Keratinocyte (primary cell): Measurements from ENCODE around the gene ACTN2. TPM values are rescaled to one million over a fixed set of nuclear protein-coding genes. Genes with fewer than 3 reads are reported as not detected.

Experiments
- DNase-seq: peaks from one replicate; pipeline ENCODE4 v3.0.0-alpha.2; 2011; ENCODE audit warnings: low read depth, missing footprints, low spot score
- FAIRE-seq: peaks from 2 replicates; lab custom pipeline; 2011; peaks lifted over from hg19 to GRCh38; lab: Jason Lieb, UNC
- H2AFZ ChIP-seq: 2 replicates; pipeline ENCODE4 v1.6.0; 2012; ENCODE audit warnings: low read length, control low read depth, inconsistent platforms; ENCODE audit not compliant: control insufficient read depth
- H3K27ac ChIP-seq: 2 replicates; pipeline ENCODE4 v1.5.1; 2011; ENCODE audit warnings: low read length; ENCODE audit not compliant: control insufficient read depth, insufficient read depth
- H3K27me3 ChIP-seq: 3 replicates; pipeline ENCODE4 v1.6.0; 2011; ENCODE audit warnings: low read length; ENCODE audit not compliant: control insufficient read depth, insufficient read depth; ENCODE audit errors: extremely low read depth
- H3K36me3 ChIP-seq, 2 experiments: 2 replicates in 1 of 2; 3 replicates in 1 of 2; pipeline ENCODE4 v1.5.1; 2011; ENCODE audit warnings: low read length in 2 of 2, mild to moderate bottlenecking in 1 of 2; ENCODE audit not compliant: control insufficient read depth in 2 of 2, insufficient read depth in 2 of 2; ENCODE audit errors: extremely low read depth in 1 of 2
- H3K4me1 ChIP-seq: 3 replicates; pipeline ENCODE4 v1.5.1; 2011; ENCODE audit warnings: low read length; ENCODE audit not compliant: control insufficient read depth, insufficient read depth; ENCODE audit errors: extremely low read depth
- H3K4me2 ChIP-seq: 3 replicates; pipeline ENCODE4 v1.6.0; 2011; ENCODE audit warnings: low read depth, low read length; ENCODE audit not compliant: control insufficient read depth, insufficient read depth; ENCODE audit errors: extremely low read depth
- H3K4me3 ChIP-seq, 3 experiments: fragments of 200-600 bp in 1 of 3; sonication (generic) in 1 of 3; 2 replicates in 2 of 3; 3 replicates in 1 of 3; pipeline ENCODE4 v1.5.1; 2011 to 2016; ENCODE audit warnings: low read length in 3 of 3, mild to moderate bottlenecking in 3 of 3, control low read depth in 2 of 3, inconsistent platforms in 1 of 3, low read depth in 1 of 3, mixed read lengths in 1 of 3, mixed run types in 1 of 3, moderate library complexity in 1 of 3; ENCODE audit not compliant: control insufficient read depth in 2 of 3, insufficient read depth in 2 of 3; ENCODE audit errors: extremely low read depth in 1 of 3
- H3K79me2 ChIP-seq: 2 replicates; pipeline ENCODE4 v1.6.0; 2012; ENCODE audit warnings: low read length; ENCODE audit not compliant: control insufficient read depth, insufficient read depth
- H3K9ac ChIP-seq: 3 replicates; pipeline ENCODE4 v1.6.0; 2011; ENCODE audit warnings: low read length; ENCODE audit not compliant: control insufficient read depth, insufficient read depth; ENCODE audit errors: extremely low read depth
- H3K9me1 ChIP-seq: 3 replicates; pipeline ENCODE4 v1.6.0; 2011; ENCODE audit warnings: low read length; ENCODE audit not compliant: control insufficient read depth, insufficient read depth; ENCODE audit errors: extremely low read depth
- H3K9me3 ChIP-seq: 2 replicates; pipeline ENCODE4 v1.5.1; 2012; ENCODE audit warnings: low read depth, low read length; ENCODE audit not compliant: control insufficient read depth
- H4K20me1 ChIP-seq: 3 replicates; pipeline ENCODE4 v1.6.0; 2011; ENCODE audit warnings: low read length; ENCODE audit not compliant: control insufficient read depth, insufficient read depth; ENCODE audit errors: extremely low read depth
- CTCF ChIP-seq, 3 experiments: IDR thresholded peaks in 1 of 3; conservative IDR thresholded peaks in 1 of 3; optimal IDR thresholded peaks in 1 of 3; 2 replicates in 2 of 3; 3 replicates in 1 of 3; pipeline versions ENCODE3 to v1.5.1; 2011; ENCODE audit warnings: low read length in 3 of 3, mild to moderate bottlenecking in 3 of 3, moderate library complexity in 2 of 3, control low read depth in 1 of 3, inconsistent platforms in 1 of 3; ENCODE audit not compliant: insufficient read depth in 2 of 3; ENCODE audit errors: extremely low read depth in 1 of 3
- EZH2 ChIP-seq: IDR thresholded peaks from one replicate; pipeline ENCODE4 v1.6.1; 2012; ENCODE audit warnings: inconsistent platforms, mild to moderate bottlenecking, low read length, moderate library complexity
- dilution Hi-C: fragments of 300-500 bp; cut with MboI; formaldehyde crosslinking; loops from one replicate; pipeline ENCODE4 v1.7.0; 2020; ENCODE audit warnings: low sequenced_read_pairs; ENCODE audit not compliant: extremely low pct_ligation_motif_present
- polyA plus RNA-seq, 5 experiments: library from polyadenylated mRNA; depleted of rRNA in 3 of 5; stranded (reverse) in 3 of 5; stranded (forward) in 1 of 5; unstranded in 1 of 5; fragments of >200 nt; gene quantifications; 1 replicate in 1 of 5; 2 replicates in 3 of 5; 3 replicates in 1 of 5; pipeline versions ENCODE4 v1.2.1 to v1.2.3, GENCODE V29; 2011 to 2012; ENCODE audit warnings: missing spikeins in 2 of 5, low read depth in 1 of 5, low replicate concordance in 1 of 5

Gene ACTN2
- polyA plus RNA-seq, 1 donor (not counting 4 experiments of a cell fraction or from before 2014, with no cell fraction given), result not detected

- no peak overlapping the region for H3K9ac ChIP-seq
- H4K20me1 ChIP-seq, result no peaks in the 10 kb centered on the region
- DNase-seq, result no peak
- no peaks in the 10 kb centered on the region for H3K4me1 ChIP-seq
- H3K79me2 ChIP-seq, result no peaks in the 10 kb centered on the region
- no peaks in the 10 kb centered on the region for H3K9me1 ChIP-seq
- H3K9me3 ChIP-seq, result no peaks in the 10 kb centered on the region
- H3K27ac ChIP-seq, result no peak overlapping the region
- H3K27me3 ChIP-seq, result no peaks in the 10 kb centered on the region
- no peak overlapping the region for H3K4me3 ChIP-seq
- H3K36me3 ChIP-seq, result no peaks in the 10 kb centered on the region
- dilution Hi-C loops, result no loop called here
- no peak for FAIRE-seq
- TF ChIP-seq CTCF (optimal IDR thresholded peaks at IDR 0.05 in 1 of 3, IDR thresholded peaks at IDR 0.05 in 1 of 3, conservative IDR thresholded peaks at IDR 0.05 in 1 of 3; ENCODE audit: extremely low read depth in 1 of 3, insufficient read depth in 2 of 3, low read length in 3 of 3) (no peak), EZH2 (no peak)
- H2AFZ ChIP-seq, result no peak overlapping the region
- no peak overlapping the region for H3K4me2 ChIP-seq
Observed at GRCh38 chr1:236724049-236724448, 37.8 kb downstream of the ACTN2 start.

DNA sequence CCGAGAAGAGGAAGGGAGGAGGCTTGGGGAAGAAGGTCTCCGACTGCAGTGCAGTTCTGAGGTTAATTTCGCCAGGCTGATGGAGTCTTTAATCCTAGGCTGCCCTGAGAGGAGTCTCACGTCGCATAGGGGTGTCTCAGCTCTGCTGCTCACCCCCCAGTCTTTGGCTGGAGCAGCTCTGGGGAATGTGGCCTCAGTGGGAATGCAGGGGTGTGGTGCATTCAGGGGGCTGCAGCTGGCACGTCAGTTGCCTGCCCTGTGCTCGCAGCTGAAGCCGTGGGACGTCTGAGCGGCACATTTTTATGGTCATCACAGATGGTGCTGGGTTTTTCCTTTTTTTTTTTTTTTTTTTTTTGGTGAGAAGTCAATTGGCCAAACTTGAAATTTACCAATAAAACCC lies 38.2 kb downstream of the ACTN2 start:
- H3K4me2 ChIP-seq, result no peak overlapping the region

More for the DNA sequence above, 38.2 kb downstream of the ACTN2 start:
- no peak overlapping the region for H3K4me3 ChIP-seq
- no peaks in the 10 kb centered on the region for H3K4me1 ChIP-seq
- no peak overlapping the region for H3K9ac ChIP-seq
- dilution Hi-C loops, result no loop called here
- no peaks in the 10 kb centered on the region for H4K20me1 ChIP-seq
- H3K9me3 ChIP-seq, result no peaks in the 10 kb centered on the region
- no peak overlapping the region for H2AFZ ChIP-seq
- no peak for TF ChIP-seq CTCF (optimal IDR thresholded peaks at IDR 0.05 in 1 of 3, IDR thresholded peaks at IDR 0.05 in 1 of 3, conservative IDR thresholded peaks at IDR 0.05 in 1 of 3; ENCODE audit: extremely low read depth in 1 of 3, insufficient read depth in 2 of 3, low read length in 3 of 3)
- no peak for TF ChIP-seq EZH2
- H3K27me3 ChIP-seq, result no peaks in the 10 kb centered on the region
- FAIRE-seq, result no peak
- DNase-seq, result no peak
- H3K79me2 ChIP-seq, result no peaks in the 10 kb centered on the region
- H3K36me3 ChIP-seq, result no peaks in the 10 kb centered on the region
- no peaks in the 10 kb centered on the region for H3K9me1 ChIP-seq
- H3K27ac ChIP-seq, result no peak overlapping the region
